Body of pancreas (tissue), 4 donors: Measurements from ENCODE around the gene FBXL7.
A peak's percentile ranks its signal among the peaks of the same experiment; 100 is the strongest.

Experiments
- POLR2A ChIP-seq, 3 donors: fragments of 450-650 bp; IDR thresholded peaks; one replicate each; pipeline ENCODE4 v1.6.1; 2016; ENCODE audit warnings: antibody characterized with exemption in 3 of 3, mild to moderate bottlenecking in 2 of 3
- TF ChIP-seq, protein P1 (sequence below), 7 experiments: fragments of 450-650 bp in 4 of 7; fragments of 200-600 bp in 3 of 7; sonication (generic) in 3 of 7; IDR thresholded peaks; one replicate each; pipeline ENCODE4 v1.5.1; 2016 to 2019; ENCODE audit warnings: antibody characterized with exemption in 7 of 7

DNA sequence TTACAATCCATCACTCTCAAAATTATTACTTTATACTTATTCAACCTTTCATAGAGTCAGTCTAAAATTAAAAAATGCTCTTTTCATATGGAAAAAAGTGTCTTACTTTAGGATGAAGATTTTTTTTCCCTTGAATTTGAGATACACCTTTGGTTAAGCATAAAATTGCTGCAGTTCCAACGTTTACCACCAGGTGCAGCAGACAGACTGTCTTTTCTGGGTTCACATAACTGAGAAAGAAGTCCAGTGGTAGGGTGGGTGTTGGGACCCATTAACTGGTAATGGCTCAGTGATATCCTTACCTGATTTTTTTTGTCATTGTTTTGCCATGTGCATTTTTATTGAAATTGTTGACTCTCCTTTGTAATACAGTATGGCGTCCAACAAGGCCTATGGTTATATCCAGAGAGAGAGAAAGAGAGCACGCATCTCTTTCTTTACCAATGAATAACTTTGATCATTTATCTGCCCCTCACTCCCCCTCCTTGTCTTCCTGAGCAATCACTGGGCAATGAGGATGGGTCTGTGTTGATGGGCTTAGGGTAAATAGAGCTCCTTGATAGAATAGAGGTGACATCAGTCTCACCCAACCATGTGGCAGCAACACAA, 98.4 kb downstream of the FBXL7 start:
- TF ChIP-seq, protein P1, sequence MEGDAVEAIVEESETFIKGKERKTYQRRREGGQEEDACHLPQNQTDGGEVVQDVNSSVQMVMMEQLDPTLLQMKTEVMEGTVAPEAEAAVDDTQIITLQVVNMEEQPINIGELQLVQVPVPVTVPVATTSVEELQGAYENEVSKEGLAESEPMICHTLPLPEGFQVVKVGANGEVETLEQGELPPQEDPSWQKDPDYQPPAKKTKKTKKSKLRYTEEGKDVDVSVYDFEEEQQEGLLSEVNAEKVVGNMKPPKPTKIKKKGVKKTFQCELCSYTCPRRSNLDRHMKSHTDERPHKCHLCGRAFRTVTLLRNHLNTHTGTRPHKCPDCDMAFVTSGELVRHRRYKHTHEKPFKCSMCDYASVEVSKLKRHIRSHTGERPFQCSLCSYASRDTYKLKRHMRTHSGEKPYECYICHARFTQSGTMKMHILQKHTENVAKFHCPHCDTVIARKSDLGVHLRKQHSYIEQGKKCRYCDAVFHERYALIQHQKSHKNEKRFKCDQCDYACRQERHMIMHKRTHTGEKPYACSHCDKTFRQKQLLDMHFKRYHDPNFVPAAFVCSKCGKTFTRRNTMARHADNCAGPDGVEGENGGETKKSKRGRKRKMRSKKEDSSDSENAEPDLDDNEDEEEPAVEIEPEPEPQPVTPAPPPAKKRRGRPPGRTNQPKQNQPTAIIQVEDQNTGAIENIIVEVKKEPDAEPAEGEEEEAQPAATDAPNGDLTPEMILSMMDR (IDR thresholded peaks at IDR 0.05) = peak in 4 of 7 experiments; percentile 1 to 40 (median 17)
- no peak for TF ChIP-seq POLR2A (IDR thresholded peaks at IDR 0.05)
